ENCODE measurements around the gene NTPCR. TPM values are rescaled to one million over a fixed set of nuclear protein-coding genes. Genes with fewer than 3 reads are reported as not detected.

Gene NTPCR
- total RNA-seq, 1 experiment from 2014 or later, result 34.2 TPM

DNA sequence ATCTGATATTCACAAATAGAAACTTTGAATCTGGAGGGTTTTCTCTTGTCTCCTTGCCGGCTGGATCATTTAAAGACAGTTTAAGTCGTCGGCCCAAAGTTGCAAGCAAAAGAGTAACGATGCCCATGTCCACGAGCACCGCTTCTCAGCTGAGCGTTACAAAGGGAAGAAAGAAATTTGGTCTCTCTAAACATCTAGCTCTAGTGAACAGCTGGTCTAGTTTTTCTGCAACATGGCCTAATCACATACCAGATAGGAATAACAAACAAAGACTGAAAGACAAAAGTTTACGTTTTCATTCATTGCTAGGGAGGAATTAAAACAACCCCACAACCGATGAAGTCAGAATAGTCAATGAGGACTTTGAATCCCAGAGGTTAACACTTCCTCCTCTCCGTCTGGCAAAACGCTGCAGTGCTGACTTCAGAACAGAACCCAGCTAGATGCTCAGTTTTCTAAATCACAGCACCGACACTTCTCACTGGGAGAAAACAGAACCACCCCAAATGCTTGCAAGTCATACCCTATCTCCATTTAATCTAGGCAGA, 69.4 kb downstream of the NTPCR start:
- Histone ChIP-seq H3K9me3 (ENCODE audit: control insufficient read depth in 1 of 2, insufficient read depth in 1 of 2, low read depth in 1 of 2, low read length in 2 of 2) (no peaks in the 10 kb centered on the region), H3K9ac (ENCODE audit: low read length) (no peak overlapping the region), H3K27ac (ENCODE audit: low read depth, low read length) (no peak overlapping the region), H3K9me2 (ENCODE audit: insufficient read depth) (no peaks in the 10 kb centered on the region), H4K20me1 (ENCODE audit: insufficient read depth) (no peaks in the 10 kb centered on the region), H3K4me3 (replicated peaks in 1 of 2; ENCODE audit: low read depth in 1 of 2, low read length in 2 of 2) (no peak overlapping the region), H3K4me2 (ENCODE audit: low read length) (no peak overlapping the region), H2AFZ (ENCODE audit: low read depth, low read length, poor library complexity, severe bottlenecking) (no peak overlapping the region), H3K4me1 (ENCODE audit: control insufficient read depth in 1 of 2, insufficient read depth in 2 of 2, low read length in 2 of 2) (no peaks in the 10 kb centered on the region), H3K79me2 (ENCODE audit: insufficient read depth, low read length) (no peaks in the 10 kb centered on the region), H3K27me3 (ENCODE audit: insufficient read depth, low read length) (no peaks in the 10 kb centered on the region), H3K36me3 (ENCODE audit: control insufficient read depth in 1 of 2, insufficient read depth in 2 of 2, low read length in 2 of 2) (no peaks in the 10 kb centered on the region)
- intact Hi-C loops (cut with micrococcal nuclease), result no loop called here
- RAD21 ChIA-PET (ENCODE audit: low non-redundant PET in 1 of 2, low total read pairs in 2 of 2, uncharacterized antibody in 2 of 2, unreplicated experiment in 2 of 2), result no interaction called here
- POLR2A ChIA-PET, result no interaction called here
- no TSS peak for BruUV-seq (replicated peaks)
- CTCF ChIA-PET, result no interaction called here
- ATAC-seq (no peak), DNase-seq (ENCODE audit: low read depth, low spot score) (no peak)
- TF ChIP-seq RAD21 (IDR thresholded peaks at IDR 0.05; ENCODE audit: low read depth), result no peak
- TF ChIP-seq ELF1 (IDR thresholded peaks at IDR 0.05; ENCODE audit: borderline replicate concordance, low read depth), result no peak
- TF ChIP-seq EZH2phosphoT487 (IDR thresholded peaks at IDR 0.05; ENCODE audit: borderline replicate concordance), result no peak
- no peak for TF ChIP-seq EGR1 (IDR thresholded peaks at IDR 0.05; ENCODE audit: low read depth)
- TF ChIP-seq ZNF274 (IDR thresholded peaks at IDR 0.05; ENCODE audit: low read depth, low read length), result no peak
- TF ChIP-seq, protein P1, sequence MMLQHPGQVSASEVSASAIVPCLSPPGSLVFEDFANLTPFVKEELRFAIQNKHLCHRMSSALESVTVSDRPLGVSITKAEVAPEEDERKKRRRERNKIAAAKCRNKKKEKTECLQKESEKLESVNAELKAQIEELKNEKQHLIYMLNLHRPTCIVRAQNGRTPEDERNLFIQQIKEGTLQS (IDR thresholded peaks at IDR 0.05), result no peak
- TF ChIP-seq POLR2AphosphoS5 (IDR thresholded peaks at IDR 0.05; ENCODE audit: low read depth, low read length), result no peak
- no peak for TF ChIP-seq EZH2 (IDR thresholded peaks at IDR 0.05)
- TF ChIP-seq JUND (IDR thresholded peaks at IDR 0.05), result no peak
- TF ChIP-seq, protein P2, sequence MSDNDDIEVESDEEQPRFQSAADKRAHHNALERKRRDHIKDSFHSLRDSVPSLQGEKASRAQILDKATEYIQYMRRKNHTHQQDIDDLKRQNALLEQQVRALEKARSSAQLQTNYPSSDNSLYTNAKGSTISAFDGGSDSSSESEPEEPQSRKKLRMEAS (IDR thresholded peaks at IDR 0.05), result no peak
- TF ChIP-seq, protein P3, sequence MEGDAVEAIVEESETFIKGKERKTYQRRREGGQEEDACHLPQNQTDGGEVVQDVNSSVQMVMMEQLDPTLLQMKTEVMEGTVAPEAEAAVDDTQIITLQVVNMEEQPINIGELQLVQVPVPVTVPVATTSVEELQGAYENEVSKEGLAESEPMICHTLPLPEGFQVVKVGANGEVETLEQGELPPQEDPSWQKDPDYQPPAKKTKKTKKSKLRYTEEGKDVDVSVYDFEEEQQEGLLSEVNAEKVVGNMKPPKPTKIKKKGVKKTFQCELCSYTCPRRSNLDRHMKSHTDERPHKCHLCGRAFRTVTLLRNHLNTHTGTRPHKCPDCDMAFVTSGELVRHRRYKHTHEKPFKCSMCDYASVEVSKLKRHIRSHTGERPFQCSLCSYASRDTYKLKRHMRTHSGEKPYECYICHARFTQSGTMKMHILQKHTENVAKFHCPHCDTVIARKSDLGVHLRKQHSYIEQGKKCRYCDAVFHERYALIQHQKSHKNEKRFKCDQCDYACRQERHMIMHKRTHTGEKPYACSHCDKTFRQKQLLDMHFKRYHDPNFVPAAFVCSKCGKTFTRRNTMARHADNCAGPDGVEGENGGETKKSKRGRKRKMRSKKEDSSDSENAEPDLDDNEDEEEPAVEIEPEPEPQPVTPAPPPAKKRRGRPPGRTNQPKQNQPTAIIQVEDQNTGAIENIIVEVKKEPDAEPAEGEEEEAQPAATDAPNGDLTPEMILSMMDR (IDR thresholded peaks at IDR 0.05 in 2 of 3, conservative IDR thresholded peaks at IDR 0.05 in 1 of 3; ENCODE audit: borderline replicate concordance in 1 of 3, insufficient read depth in 1 of 3, low read depth in 2 of 3, low read length in 2 of 3), result no peak
- no peak for TF ChIP-seq CBX3 (IDR thresholded peaks at IDR 0.05; ENCODE audit: low read depth)
- no peak for TF ChIP-seq YY1 (IDR thresholded peaks at IDR 0.05; ENCODE audit: extremely low read depth, insufficient replicate concordance, low read depth, low read length)
- no peak for TF ChIP-seq SRF (IDR thresholded peaks at IDR 0.05; ENCODE audit: low read depth)
- no peak for TF ChIP-seq POLR2A (IDR thresholded peaks at IDR 0.05; ENCODE audit: borderline replicate concordance, extremely low read depth, insufficient read depth, insufficient read length)
- no peak for TF ChIP-seq CEBPB (IDR thresholded peaks at IDR 0.05; ENCODE audit: low read depth)
- no peak for TF ChIP-seq ZFX (IDR thresholded peaks at IDR 0.05)
- TF ChIP-seq SP1 (IDR thresholded peaks at IDR 0.05; ENCODE audit: low read depth), result no peak
- TF ChIP-seq, protein P4, sequence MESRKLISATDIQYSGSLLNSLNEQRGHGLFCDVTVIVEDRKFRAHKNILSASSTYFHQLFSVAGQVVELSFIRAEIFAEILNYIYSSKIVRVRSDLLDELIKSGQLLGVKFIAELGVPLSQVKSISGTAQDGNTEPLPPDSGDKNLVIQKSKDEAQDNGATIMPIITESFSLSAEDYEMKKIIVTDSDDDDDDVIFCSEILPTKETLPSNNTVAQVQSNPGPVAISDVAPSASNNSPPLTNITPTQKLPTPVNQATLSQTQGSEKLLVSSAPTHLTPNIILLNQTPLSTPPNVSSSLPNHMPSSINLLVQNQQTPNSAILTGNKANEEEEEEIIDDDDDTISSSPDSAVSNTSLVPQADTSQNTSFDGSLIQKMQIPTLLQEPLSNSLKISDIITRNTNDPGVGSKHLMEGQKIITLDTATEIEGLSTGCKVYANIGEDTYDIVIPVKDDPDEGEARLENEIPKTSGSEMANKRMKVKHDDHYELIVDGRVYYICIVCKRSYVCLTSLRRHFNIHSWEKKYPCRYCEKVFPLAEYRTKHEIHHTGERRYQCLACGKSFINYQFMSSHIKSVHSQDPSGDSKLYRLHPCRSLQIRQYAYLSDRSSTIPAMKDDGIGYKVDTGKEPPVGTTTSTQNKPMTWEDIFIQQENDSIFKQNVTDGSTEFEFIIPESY (IDR thresholded peaks at IDR 0.05; ENCODE audit: extremely low read depth, insufficient replicate concordance, low read length), result no peak

Measured in HCT116 (cell line).